ENCODE results near the gene OAT. TPM values are rescaled to one million over a fixed set of nuclear protein-coding genes. Genes with fewer than 3 reads are reported as not detected.

The OAT gene
- total and polyA plus RNA-seq, 2 of the 4 experiments (the other 2 are of a cell fraction) = 110 to 152 TPM

- ATAC-seq (ENCODE audit: low read depth) (no peak), DNase-seq (no peak)
- H3K36me3 ChIP-seq (ENCODE audit: control insufficient read depth, insufficient read depth, low read length) = no peaks in the 10 kb centered on the region
- no peaks in the 10 kb centered on the region for H3K9me1 ChIP-seq (ENCODE audit: insufficient read depth, low read length)
- CTCF ChIA-PET = no interaction called here
- H3K56ac ChIP-seq (ENCODE audit: extremely low read depth, insufficient read depth, low read length) = no peak overlapping the region
- H4K5ac ChIP-seq (ENCODE audit: low read depth, low read length) = no peak overlapping the region
- peaks cover 69% of the 10 kb centered on the region for H3K27me3 ChIP-seq (ENCODE audit: control insufficient read depth, insufficient read depth, low read length)
- no TSS peak for BruUV-seq (replicated peaks)
- H3K4me3 ChIP-seq (ENCODE audit: insufficient read depth, low read depth, low read length) = no peak overlapping the region
- H2BK20ac ChIP-seq (ENCODE audit: low read depth, low read length) = no peak overlapping the region
- H3K4ac ChIP-seq (ENCODE audit: low read depth, low read length) = no peak overlapping the region
- H3K4me2 ChIP-seq (ENCODE audit: low read depth, low read length) = no peak overlapping the region
- H3K14ac ChIP-seq (replicated peaks; ENCODE audit: low read depth, low read length) = no peak overlapping the region
- H2BK120ac ChIP-seq (ENCODE audit: low read depth, low read length) = no peak overlapping the region
- no peak overlapping the region for H2AFZ ChIP-seq (replicated peaks; ENCODE audit: low read length, poor library complexity)
- no peaks in the 10 kb centered on the region for H4K20me1 ChIP-seq (ENCODE audit: insufficient read depth, low read length)
- intact Hi-C loops (cut with micrococcal nuclease) = no loop called here
- WGBS, 2 experiments (ENCODE audit: extremely low coverage in 2 of 2, insufficient read length in 1 of 2) = no CpG with 5 or more reads among the region's 8 CpGs
- TF ChIP-seq MAFK (IDR thresholded peaks at IDR 0.05; ENCODE audit: low read depth, low read length) = no peak
- TF ChIP-seq RCOR1 (IDR thresholded peaks at IDR 0.05; ENCODE audit: insufficient replicate concordance, low read length) = no peak
- TF ChIP-seq MAZ (IDR thresholded peaks at IDR 0.05; ENCODE audit: borderline replicate concordance, low read depth, low read length) = no peak
- no peak for TF ChIP-seq ELK1 (IDR thresholded peaks at IDR 0.05; ENCODE audit: borderline replicate concordance, low read depth, low read length)
- no peak for TF ChIP-seq BHLHE40 (IDR thresholded peaks at IDR 0.05; ENCODE audit: low read depth, low read length)
- no peak for TF ChIP-seq CEBPB (IDR thresholded peaks at IDR 0.05; ENCODE audit: low read depth, low read length)
- TF ChIP-seq RAD21 (IDR thresholded peaks at IDR 0.05; ENCODE audit: low read length) = no peak
- no peak overlapping the region for H3K18ac ChIP-seq (ENCODE audit: low read depth, low read length)
- H2AK9ac ChIP-seq (replicated peaks; ENCODE audit: low read depth, low read length, poor library complexity) = no peak overlapping the region
- H3K23ac ChIP-seq (ENCODE audit: low read depth, low read length) = no peak overlapping the region
- H2AK5ac ChIP-seq (ENCODE audit: low read depth, low read length) = no peak overlapping the region
- no peak overlapping the region for H2BK15ac ChIP-seq (ENCODE audit: low read depth, low read length)
- POLR2A ChIA-PET (ENCODE audit: unreplicated experiment) = no interaction called here
- no peaks in the 10 kb centered on the region; the same call in 1 of the 2 replicates for H3K4me1 ChIP-seq (ENCODE audit: control insufficient read depth, insufficient read depth, low read length)
- H2BK5ac ChIP-seq (ENCODE audit: low read depth, low read length, poor library complexity, severe bottlenecking) = no peak overlapping the region
- dilution Hi-C loops (cut with HindIII; ENCODE audit: low sequenced_read_pairs, unreplicated experiment) = no loop called here
- H3K79me1 ChIP-seq (ENCODE audit: low read depth in 1 of 2, low read length in 2 of 2) = no peaks in the 10 kb centered on the region
- in situ Hi-C loops (cut with MboI; ENCODE audit: low sequenced_read_pairs) = no loop called here
- no peak overlapping the region for H3K9ac ChIP-seq (ENCODE audit: low read depth, low read length)
- H4K91ac ChIP-seq (ENCODE audit: insufficient read depth, low read depth, low read length) = no peak overlapping the region
- no peak overlapping the region for H3K27ac ChIP-seq (ENCODE audit: insufficient read depth, low read length)
- no peak overlapping the region for H4K8ac ChIP-seq (ENCODE audit: low read depth in 2 of 2, low read length in 2 of 2)
- no peaks in the 10 kb centered on the region for H3K9me3 ChIP-seq (ENCODE audit: control insufficient read depth, insufficient read depth, low read length)
These were observed 35.4 kb upstream of the OAT start for GRCh38 chr10:124453960-124454610.
